ENCODE measurements around the gene C20orf173. TPM values are rescaled to one million over a fixed set of nuclear protein-coding genes. Genes with fewer than 3 reads are reported as not detected.

C20orf173 gene
- total RNA-seq, 2 experiments from 2014 or later: not detected

DNA sequence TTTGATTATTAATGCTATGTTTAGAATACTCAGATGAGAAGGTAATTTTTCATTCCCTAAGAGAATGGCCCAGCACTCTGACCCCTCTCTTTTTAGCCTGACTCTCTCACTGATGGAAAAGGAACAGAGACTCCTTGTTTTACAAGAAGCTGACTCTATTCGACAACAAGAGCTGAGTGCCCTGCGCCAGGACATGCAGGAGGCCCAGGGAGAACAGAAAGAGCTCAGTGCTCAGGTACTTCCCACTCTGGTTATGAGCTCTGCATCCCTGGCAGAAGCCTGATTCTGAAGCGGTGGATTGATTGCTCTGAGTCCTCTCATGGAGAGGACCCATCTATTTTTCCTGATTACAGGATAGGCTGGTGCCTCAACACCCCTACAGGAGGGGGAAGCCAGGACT is 33.0 kb downstream of the C20orf173 start:
- TF ChIP-seq, protein P1, sequence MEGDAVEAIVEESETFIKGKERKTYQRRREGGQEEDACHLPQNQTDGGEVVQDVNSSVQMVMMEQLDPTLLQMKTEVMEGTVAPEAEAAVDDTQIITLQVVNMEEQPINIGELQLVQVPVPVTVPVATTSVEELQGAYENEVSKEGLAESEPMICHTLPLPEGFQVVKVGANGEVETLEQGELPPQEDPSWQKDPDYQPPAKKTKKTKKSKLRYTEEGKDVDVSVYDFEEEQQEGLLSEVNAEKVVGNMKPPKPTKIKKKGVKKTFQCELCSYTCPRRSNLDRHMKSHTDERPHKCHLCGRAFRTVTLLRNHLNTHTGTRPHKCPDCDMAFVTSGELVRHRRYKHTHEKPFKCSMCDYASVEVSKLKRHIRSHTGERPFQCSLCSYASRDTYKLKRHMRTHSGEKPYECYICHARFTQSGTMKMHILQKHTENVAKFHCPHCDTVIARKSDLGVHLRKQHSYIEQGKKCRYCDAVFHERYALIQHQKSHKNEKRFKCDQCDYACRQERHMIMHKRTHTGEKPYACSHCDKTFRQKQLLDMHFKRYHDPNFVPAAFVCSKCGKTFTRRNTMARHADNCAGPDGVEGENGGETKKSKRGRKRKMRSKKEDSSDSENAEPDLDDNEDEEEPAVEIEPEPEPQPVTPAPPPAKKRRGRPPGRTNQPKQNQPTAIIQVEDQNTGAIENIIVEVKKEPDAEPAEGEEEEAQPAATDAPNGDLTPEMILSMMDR (IDR thresholded peaks at IDR 0.05): no peak
- Mint-ChIP-seq H3K4me3 (no peak overlapping the region), H3K27ac (no peak overlapping the region), H3K9me3 (no peaks in the 10 kb centered on the region), H3K36me3 (ENCODE audit: low read depth) (peaks cover 92% of the 10 kb centered on the region), H3K27me3 (no peaks in the 10 kb centered on the region), H3K4me1 (ENCODE audit: low read depth) (peaks cover 25% of the 10 kb centered on the region)
- H3K27me3 ChIP-seq (ENCODE audit: control insufficient read depth in 1 of 2, insufficient read depth in 2 of 2, low read length in 2 of 2): no peaks in the 10 kb centered on the region
- no peak overlapping the region for H3K27ac ChIP-seq (ENCODE audit: low read depth in 1 of 2, low read length in 2 of 2)
- no peak overlapping the region for H3K4me3 ChIP-seq (ENCODE audit: low read length)
- peaks cover 83% of the 10 kb centered on the region for H3K36me3 ChIP-seq (ENCODE audit: insufficient read depth, low read length)
- DNase-seq (no peak), ATAC-seq (ENCODE audit: poor library complexity) (no peak)
- CTCF ChIA-PET: no interaction called here
- peaks cover 28% of the 10 kb centered on the region for H3K4me1 ChIP-seq (ENCODE audit: insufficient read depth, low read length)
- POLR2A ChIA-PET: interaction anchor here (0.7 to 0.8 kb wide), 2 partner anchors 17 to 71 kb away, joined by 3 read pairs; no protein-coding TSS in a partner anchor
- intact Hi-C loops (cut with DNase I, micrococcal nuclease): no loop called here
- H3K9me3 ChIP-seq (ENCODE audit: control insufficient read depth in 1 of 2, insufficient read depth in 1 of 2, low read length in 2 of 2): no peaks in the 10 kb centered on the region

DNA sequence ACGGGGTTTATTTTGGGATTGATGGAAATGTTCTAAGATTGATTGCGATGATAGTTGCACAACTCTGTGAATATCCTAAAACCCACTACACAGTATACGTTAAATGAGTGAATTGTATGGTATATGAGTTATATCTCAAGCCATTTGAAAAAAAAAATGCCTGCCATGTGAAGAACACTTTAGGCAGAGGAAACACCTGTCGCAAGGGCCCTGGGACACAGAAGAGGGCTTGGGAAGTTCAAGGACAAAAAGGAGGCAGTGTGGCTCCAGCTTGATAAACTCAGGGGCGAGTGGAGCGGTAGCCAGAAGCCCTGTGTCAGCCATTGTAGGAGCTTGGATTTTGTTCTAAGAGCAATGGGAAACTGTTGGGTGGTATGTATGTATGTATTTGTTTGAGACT is 37.1 kb downstream of the C20orf173 start:
- ATAC-seq (ENCODE audit: poor library complexity) (no peak), DNase-seq (no peak)
- Mint-ChIP-seq H3K4me1 (ENCODE audit: low read depth) (peaks cover 63% of the 10 kb centered on the region), H3K27me3 (no peaks in the 10 kb centered on the region), H3K9me3 (no peaks in the 10 kb centered on the region), H3K27ac (peak overlapping the region; percentile 98), H3K4me3 (peak overlapping the region; percentile 100), H3K36me3 (ENCODE audit: low read depth) (peaks cover 93% of the 10 kb centered on the region)
- Histone ChIP-seq H3K27ac (ENCODE audit: low read depth in 1 of 2, low read length in 2 of 2) (no peak overlapping the region), H3K4me3 (ENCODE audit: low read length) (peak overlapping the region; percentile 94), H3K36me3 (ENCODE audit: insufficient read depth, low read length) (peaks cover 51% of the 10 kb centered on the region), H3K27me3 (ENCODE audit: control insufficient read depth in 1 of 2, insufficient read depth in 2 of 2, low read length in 2 of 2) (no peaks in the 10 kb centered on the region), H3K4me1 (ENCODE audit: insufficient read depth, low read length) (peaks cover 52% of the 10 kb centered on the region), H3K9me3 (ENCODE audit: control insufficient read depth in 1 of 2, insufficient read depth in 1 of 2, low read length in 2 of 2) (no peaks in the 10 kb centered on the region)
- TF ChIP-seq, protein P1 (IDR thresholded peaks at IDR 0.05): no peak
- intact Hi-C loops (cut with DNase I, micrococcal nuclease): loop anchor here (5.0 kb wide), 2 partner anchors 35 to 170 kb away; partner anchors contain the start of genes CEP250 (in 1 of the 2), CPNE1 (in 1 of the 2) and RBM12 (in 1 of the 2)
- ChIA-PET POLR2A (interaction anchor here (0.6 to 3.1 kb wide), 6 partner anchors 23 to 461 kb away, joined by 3 to 33 read pairs (median 10); partner anchors contain the start of genes RBM39, SCAND1, SPAG4 and UQCC1), CTCF (interaction anchor here (0.9 kb wide), 1 partner anchor 127 kb away, joined by 3 read pairs; no protein-coding TSS in a partner anchor)

DNA sequence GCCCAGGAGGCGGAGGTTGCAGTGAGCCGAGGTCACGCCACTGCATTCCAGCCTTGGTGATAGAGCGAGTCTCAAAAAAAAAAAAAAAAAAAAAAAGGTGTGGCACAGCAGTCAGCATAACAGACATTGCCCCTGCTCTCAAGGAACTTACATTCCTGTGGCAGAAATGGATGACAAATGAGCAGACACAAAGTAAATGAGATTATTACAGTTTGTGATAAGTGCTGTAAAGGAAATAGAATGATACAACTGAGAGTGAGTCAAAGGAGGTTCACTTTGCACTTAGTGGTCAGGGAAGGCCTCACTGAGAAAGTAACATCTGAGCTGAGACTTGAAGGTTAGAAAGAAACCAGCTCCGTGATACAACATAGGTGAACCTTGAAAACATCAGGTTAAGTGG is 37.6 kb downstream of the C20orf173 start:
- no peaks in the 10 kb centered on the region for H3K27me3 ChIP-seq (ENCODE audit: control insufficient read depth in 1 of 2, insufficient read depth in 2 of 2, low read length in 2 of 2)
- H3K4me3 Mint-ChIP-seq: peak overlapping the region; percentile 100
- intact Hi-C loops (cut with DNase I, micrococcal nuclease): loop anchor here (2.0 to 5.0 kb wide), 3 partner anchors 29 to 170 kb away; partner anchors contain the start of genes CEP250 (in 1 of the 2), CPNE1 (in 1 of the 2) and RBM12 (in 1 of the 2)
- H3K9me3 Mint-ChIP-seq: no peaks in the 10 kb centered on the region
- H3K4me1 Mint-ChIP-seq (ENCODE audit: low read depth): peaks cover 68% of the 10 kb centered on the region
- H3K27ac ChIP-seq (ENCODE audit: low read depth in 1 of 2, low read length in 2 of 2): peak overlapping the region in 1 of 2 donors; percentile 87
- DNase-seq (no peak), ATAC-seq (ENCODE audit: poor library complexity) (no peak)
- TF ChIP-seq, protein P1 (IDR thresholded peaks at IDR 0.05): no peak
- no peaks in the 10 kb centered on the region for H3K9me3 ChIP-seq (ENCODE audit: control insufficient read depth in 1 of 2, insufficient read depth in 1 of 2, low read length in 2 of 2)
- H3K36me3 Mint-ChIP-seq (ENCODE audit: low read depth): peaks cover 93% of the 10 kb centered on the region
- H3K36me3 ChIP-seq (ENCODE audit: insufficient read depth, low read length): peaks cover 49% of the 10 kb centered on the region
- CTCF ChIA-PET: interaction anchor here (0.9 kb wide), 1 partner anchor 127 kb away, joined by 3 read pairs; no protein-coding TSS in a partner anchor
- H3K27ac Mint-ChIP-seq: peak overlapping the region; percentile 98
- peak overlapping the region; percentile 94 for H3K4me3 ChIP-seq (ENCODE audit: low read length)
- H3K4me1 ChIP-seq (ENCODE audit: insufficient read depth, low read length): peaks cover 52% of the 10 kb centered on the region
- POLR2A ChIA-PET: interaction anchor here (0.6 to 3.1 kb wide), 9 partner anchors 23 to 462 kb away, joined by 3 to 33 read pairs (median 8); partner anchors contain the start of genes CPNE1, EIF6, RBM12 and RBM39
- H3K27me3 Mint-ChIP-seq: no peaks in the 10 kb centered on the region
